ENCODE measurements around the gene PLN.

The PLN gene

DNA sequence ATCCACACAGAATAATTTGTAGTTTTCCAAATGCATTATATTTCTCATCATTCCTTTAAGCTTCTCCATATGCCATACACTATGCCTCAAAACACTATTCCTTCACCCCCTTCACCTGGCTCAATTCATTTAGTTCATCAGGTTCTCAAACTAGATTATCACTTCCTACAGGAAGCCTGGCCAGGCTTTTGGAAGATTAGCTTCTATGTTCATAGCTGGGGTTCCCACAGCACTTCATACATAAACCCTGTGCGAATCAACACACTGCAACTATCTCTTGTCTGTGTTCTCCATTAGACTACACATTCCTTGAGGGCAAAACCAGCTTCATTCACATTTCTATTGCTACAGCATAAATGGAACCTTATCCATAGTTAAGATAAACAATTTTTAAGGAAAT, 40.5 kb upstream of the PLN start:
- Histone ChIP-seq H3K36me3 (ENCODE audit: control insufficient read depth in 1 of 2, insufficient read depth in 2 of 2, low read length in 2 of 2) (no peaks in the 10 kb centered on the region), H3K9ac (ENCODE audit: low read length) (no peak overlapping the region), H3K23ac (ENCODE audit: low read length) (no peak overlapping the region), H3K79me2 (ENCODE audit: control insufficient read depth, insufficient read depth, low read length, poor library complexity) (no peaks in the 10 kb centered on the region), H3K14ac (ENCODE audit: low read length) (no peak overlapping the region), H2AFZ (ENCODE audit: insufficient read depth, low read length, poor library complexity) (no peak overlapping the region), H4K8ac (ENCODE audit: low read depth, low read length) (no peak overlapping the region), H3K27me3 (ENCODE audit: insufficient read depth, low read length) (no peaks in the 10 kb centered on the region), H3K27ac (ENCODE audit: low read depth, low read length) (no peak overlapping the region), H4K91ac (ENCODE audit: low read depth, low read length) (no peak overlapping the region), H3K4me1 (ENCODE audit: control insufficient read depth in 1 of 2, insufficient read depth in 2 of 2, low read length in 2 of 2) (no peaks in the 10 kb centered on the region), H3K4ac (ENCODE audit: low read depth, low read length) (no peak overlapping the region), H3K18ac (ENCODE audit: low read length) (no peak overlapping the region), H2BK120ac (ENCODE audit: insufficient read depth, low read length, poor library complexity) (no peak overlapping the region), H3K79me1 (ENCODE audit: low read length) (no peaks in the 10 kb centered on the region), H2BK5ac (ENCODE audit: low read depth, low read length, poor library complexity) (no peak overlapping the region), H3K4me2 (ENCODE audit: low read length) (no peak overlapping the region), H4K12ac (ENCODE audit: low read depth, low read length) (no peak overlapping the region), H2BK12ac (ENCODE audit: low read length) (no peak overlapping the region), H3K9me3 (ENCODE audit: insufficient read depth, low read depth, low read length) (no peaks in the 10 kb centered on the region), H2AK5ac (ENCODE audit: low read length) (no peak overlapping the region), H3K4me3 (ENCODE audit: low read depth, low read length) (no peak overlapping the region)
- no CpG with 5 or more reads among the region's 1 CpG for WGBS (ENCODE audit: extremely low coverage, insufficient coverage, insufficient read length)
- DNase-seq, result no peak

DNA sequence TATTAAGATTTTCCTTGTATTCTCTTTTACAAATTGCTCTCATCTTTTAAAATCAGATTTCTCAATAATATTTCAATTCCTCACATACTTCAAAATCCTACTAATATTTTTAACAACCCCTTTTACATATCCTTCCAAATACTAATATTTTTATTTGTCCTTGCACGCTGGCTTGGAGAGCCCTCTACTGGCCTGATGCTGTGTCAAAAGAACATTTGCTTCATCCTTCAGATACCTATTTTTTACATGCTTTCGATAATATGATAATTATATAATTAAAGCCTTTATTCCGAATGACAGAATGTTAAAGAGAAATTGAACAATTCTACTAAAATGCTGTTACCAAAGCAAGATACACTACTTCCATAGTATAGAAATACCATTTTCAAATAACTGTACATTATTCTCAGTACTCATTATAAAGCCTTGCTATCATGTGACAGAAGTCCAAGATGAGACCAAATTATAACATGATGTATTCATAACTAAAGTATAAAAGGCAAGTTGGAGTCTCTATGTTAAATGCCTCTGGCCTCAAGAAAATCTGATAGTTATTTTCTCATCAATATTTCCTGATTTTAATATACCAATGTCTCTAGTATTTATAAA, 39.0 kb upstream of the PLN start:
- H3K18ac ChIP-seq (ENCODE audit: low read length), result no peak overlapping the region
- H4K8ac ChIP-seq (ENCODE audit: low read depth, low read length), result no peak overlapping the region
- H3K4me3 ChIP-seq (ENCODE audit: low read depth, low read length), result no peak overlapping the region
- peak in 1 of 2 donors; percentile 36 for DNase-seq
- no peaks in the 10 kb centered on the region for H3K27me3 ChIP-seq (ENCODE audit: insufficient read depth, low read length)
- no peaks in the 10 kb centered on the region for H3K79me2 ChIP-seq (ENCODE audit: control insufficient read depth, insufficient read depth, low read length, poor library complexity)
- H3K4me1 ChIP-seq (ENCODE audit: control insufficient read depth in 1 of 2, insufficient read depth in 2 of 2, low read length in 2 of 2), result no peaks in the 10 kb centered on the region
- H2AFZ ChIP-seq (ENCODE audit: insufficient read depth, low read length, poor library complexity), result no peak overlapping the region
- no peaks in the 10 kb centered on the region for H3K79me1 ChIP-seq (ENCODE audit: low read length)
- H2BK120ac ChIP-seq (ENCODE audit: insufficient read depth, low read length, poor library complexity), result no peak overlapping the region
- H3K36me3 ChIP-seq (ENCODE audit: control insufficient read depth in 1 of 2, insufficient read depth in 2 of 2, low read length in 2 of 2), result no peaks in the 10 kb centered on the region
- no peak overlapping the region for H3K23ac ChIP-seq (ENCODE audit: low read length)
- no CpG with 5 or more reads among the region's 3 CpGs for WGBS (ENCODE audit: extremely low coverage, insufficient coverage, insufficient read length)
- H2AK5ac ChIP-seq (ENCODE audit: low read length), result no peak overlapping the region
- no peak overlapping the region for H2BK5ac ChIP-seq (ENCODE audit: low read depth, low read length, poor library complexity)
- H2BK12ac ChIP-seq (ENCODE audit: low read length), result no peak overlapping the region
- H3K4me2 ChIP-seq (ENCODE audit: low read length), result no peak overlapping the region
- H3K9ac ChIP-seq (ENCODE audit: low read length), result no peak overlapping the region
- H4K91ac ChIP-seq (ENCODE audit: low read depth, low read length), result no peak overlapping the region
- no peak overlapping the region for H3K14ac ChIP-seq (ENCODE audit: low read length)
- H3K4ac ChIP-seq (ENCODE audit: low read depth, low read length), result no peak overlapping the region
- no peak overlapping the region for H3K27ac ChIP-seq (ENCODE audit: low read depth, low read length)
- no peak overlapping the region for H4K12ac ChIP-seq (ENCODE audit: low read depth, low read length)
- H3K9me3 ChIP-seq (ENCODE audit: insufficient read depth, low read depth, low read length), result no peaks in the 10 kb centered on the region

DNA sequence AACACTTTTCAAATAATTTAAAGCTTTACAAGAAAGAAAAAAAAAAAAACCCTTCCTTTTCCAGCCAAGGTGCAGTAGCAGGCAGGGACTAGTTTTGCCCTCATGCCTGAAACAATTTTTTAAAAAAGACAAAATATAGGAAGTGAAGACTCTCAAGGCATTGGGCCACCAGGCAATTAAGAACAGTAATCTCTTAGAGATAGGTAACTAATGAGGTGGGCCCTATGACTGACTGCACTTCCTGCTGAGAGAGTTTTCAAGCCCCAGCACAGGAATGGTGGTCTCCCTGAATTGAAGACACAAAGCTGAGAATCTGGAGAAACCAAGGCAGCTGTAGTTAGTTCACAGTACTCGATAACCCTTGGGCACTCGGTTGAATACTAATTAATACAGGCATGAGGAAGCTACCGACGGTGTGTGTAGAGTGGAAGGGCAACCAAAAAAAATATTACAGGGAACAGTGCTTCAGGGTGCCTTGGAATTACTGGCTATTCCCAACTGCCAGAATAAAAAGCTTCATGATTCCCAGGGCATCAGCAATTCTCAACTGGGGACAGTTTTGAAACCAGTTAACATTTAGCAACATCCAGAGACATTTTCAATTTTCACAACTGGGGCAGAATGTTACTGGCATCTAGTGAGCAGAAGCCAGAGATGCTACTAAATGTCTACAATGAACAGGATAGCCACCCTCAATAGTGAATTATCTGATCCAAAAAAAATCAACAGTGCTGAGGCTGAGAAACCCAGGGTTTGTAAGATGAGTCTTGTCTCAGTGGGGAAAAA, 36.0 kb upstream of the PLN start:
- DNase-seq, result no peak
- no peak overlapping the region for H4K8ac ChIP-seq (ENCODE audit: low read depth, low read length)
- no peak overlapping the region for H2AFZ ChIP-seq (ENCODE audit: insufficient read depth, low read length, poor library complexity)
- H4K12ac ChIP-seq (ENCODE audit: low read depth, low read length), result no peak overlapping the region
- no peak overlapping the region for H3K4ac ChIP-seq (ENCODE audit: low read depth, low read length)
- H3K14ac ChIP-seq (ENCODE audit: low read length), result no peak overlapping the region
- H3K36me3 ChIP-seq (ENCODE audit: control insufficient read depth in 1 of 2, insufficient read depth in 2 of 2, low read length in 2 of 2), result no peaks in the 10 kb centered on the region
- H3K18ac ChIP-seq (ENCODE audit: low read length), result no peak overlapping the region
- no peak overlapping the region for H3K27ac ChIP-seq (ENCODE audit: low read depth, low read length)
- H3K23ac ChIP-seq (ENCODE audit: low read length), result no peak overlapping the region
- H3K27me3 ChIP-seq (ENCODE audit: insufficient read depth, low read length), result no peaks in the 10 kb centered on the region
- H2BK120ac ChIP-seq (ENCODE audit: insufficient read depth, low read length, poor library complexity), result no peak overlapping the region
- H3K9me3 ChIP-seq (ENCODE audit: insufficient read depth, low read depth, low read length), result no peaks in the 10 kb centered on the region
- H4K91ac ChIP-seq (ENCODE audit: low read depth, low read length), result no peak overlapping the region
- WGBS (ENCODE audit: extremely low coverage, insufficient coverage, insufficient read length), result no CpG with 5 or more reads among the region's 4 CpGs
- no peaks in the 10 kb centered on the region for H3K4me1 ChIP-seq (ENCODE audit: control insufficient read depth in 1 of 2, insufficient read depth in 2 of 2, low read length in 2 of 2)
- no peak overlapping the region for H3K4me2 ChIP-seq (ENCODE audit: low read length)
- no peaks in the 10 kb centered on the region for H3K79me1 ChIP-seq (ENCODE audit: low read length)
- no peak overlapping the region for H2AK5ac ChIP-seq (ENCODE audit: low read length)
- H3K79me2 ChIP-seq (ENCODE audit: control insufficient read depth, insufficient read depth, low read length, poor library complexity), result no peaks in the 10 kb centered on the region
- H3K9ac ChIP-seq (ENCODE audit: low read length), result no peak overlapping the region
- no peak overlapping the region for H2BK5ac ChIP-seq (ENCODE audit: low read depth, low read length, poor library complexity)
- H3K4me3 ChIP-seq (ENCODE audit: low read depth, low read length), result no peak overlapping the region
- no peak overlapping the region for H2BK12ac ChIP-seq (ENCODE audit: low read length)

DNA sequence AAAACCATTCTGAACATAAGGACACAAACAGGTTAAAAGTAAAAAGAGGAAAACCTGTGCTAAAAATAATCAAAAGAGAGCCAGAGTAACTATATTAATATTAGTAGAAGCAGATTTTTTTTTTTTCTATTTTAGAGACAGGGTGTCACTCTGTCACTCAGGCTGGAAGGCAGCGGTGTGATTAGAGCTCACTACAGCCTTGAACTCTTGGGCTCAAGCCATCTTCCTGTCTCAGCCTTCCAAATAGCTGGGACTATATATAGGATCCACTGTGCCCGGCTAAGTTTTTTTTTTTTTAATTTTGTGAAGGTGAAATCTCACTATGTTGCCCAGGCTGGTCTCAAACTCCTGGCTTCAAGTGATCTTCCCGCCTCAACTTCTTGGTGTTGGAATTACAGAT, 33.4 kb upstream of the PLN start:
- Histone ChIP-seq H4K91ac (ENCODE audit: low read depth, low read length) (no peak overlapping the region), H3K4ac (ENCODE audit: low read depth, low read length) (no peak overlapping the region), H3K23ac (ENCODE audit: low read length) (no peak overlapping the region), H3K18ac (ENCODE audit: low read length) (no peak overlapping the region), H2AK5ac (ENCODE audit: low read length) (no peak overlapping the region), H3K27ac (ENCODE audit: low read depth, low read length) (no peak overlapping the region), H2AFZ (ENCODE audit: insufficient read depth, low read length, poor library complexity) (no peak overlapping the region), H3K4me3 (ENCODE audit: low read depth, low read length) (no peak overlapping the region), H3K36me3 (ENCODE audit: control insufficient read depth in 1 of 2, insufficient read depth in 2 of 2, low read length in 2 of 2) (no peaks in the 10 kb centered on the region), H3K4me2 (ENCODE audit: low read length) (no peak overlapping the region), H2BK5ac (ENCODE audit: low read depth, low read length, poor library complexity) (no peak overlapping the region), H3K9ac (ENCODE audit: low read length) (no peak overlapping the region), H2BK12ac (ENCODE audit: low read length) (no peak overlapping the region), H3K4me1 (ENCODE audit: control insufficient read depth in 1 of 2, insufficient read depth in 2 of 2, low read length in 2 of 2) (no peaks in the 10 kb centered on the region), H2BK120ac (ENCODE audit: insufficient read depth, low read length, poor library complexity) (no peak overlapping the region), H3K79me1 (ENCODE audit: low read length) (no peaks in the 10 kb centered on the region), H4K12ac (ENCODE audit: low read depth, low read length) (no peak overlapping the region), H4K8ac (ENCODE audit: low read depth, low read length) (no peak overlapping the region), H3K27me3 (ENCODE audit: insufficient read depth, low read length) (no peaks in the 10 kb centered on the region), H3K9me3 (ENCODE audit: insufficient read depth, low read depth, low read length) (no peaks in the 10 kb centered on the region), H3K79me2 (ENCODE audit: control insufficient read depth, insufficient read depth, low read length, poor library complexity) (no peaks in the 10 kb centered on the region), H3K14ac (ENCODE audit: low read length) (no peak overlapping the region)
- DNase-seq, result no peak
- no CpG with 5 or more reads among the region's 3 CpGs for WGBS (ENCODE audit: extremely low coverage, insufficient coverage, insufficient read length)

Measured in trophoblast cell (in vitro differentiated cells and primary cell).